ENCODE measurements around the gene KDM4F. TPM values are rescaled to one million over a fixed set of nuclear protein-coding genes. Genes with fewer than 3 reads are reported as not detected.
"Not testable (repeated sequence)": the region's sequence is repeated elsewhere in the genome, so short reads cannot be mapped to it uniquely, and the experiment has no call there.

KDM4F gene
- total and polyA plus RNA-seq, 4 donors, result not detected

GRCh38 chr11:95037356-95038035, 11.7 kb upstream of the KDM4F start:
- H3K9me3 ChIP-seq (ENCODE audit: control insufficient read depth in 4 of 4, low read length in 3 of 4); H3K36me3 ChIP-seq (ENCODE audit: control insufficient read depth in 4 of 4, insufficient read depth in 3 of 4, low read depth in 1 of 4, low read length in 3 of 4); H3K9ac ChIP-seq (ENCODE audit: low read depth in 1 of 2, low read length in 2 of 2); DNase-seq (ENCODE audit: low spot score); H3K27ac ChIP-seq (ENCODE audit: low read depth in 1 of 2, low read length in 2 of 2); H3K4me1 ChIP-seq (ENCODE audit: control insufficient read depth in 4 of 4, insufficient read depth in 4 of 4, low read length in 3 of 4): not testable (repeated sequence)
- Histone ChIP-seq H3K27me3 (ENCODE audit: control insufficient read depth in 4 of 4, insufficient read depth in 4 of 4, low read length in 3 of 4) (peaks cover 0 to 13% (median 3%) of the 10 kb centered on the region in 4 donors), H3K4me3 (ENCODE audit: low read depth in 1 of 3, low read length in 3 of 3) (peak overlapping the region in 1 of 3 donors; percentile 38)
- 31% methylated on average over 71 of the region's 71 CpGs for WGBS

GRCh38 chr11:95042239-95042638, 7.0 kb upstream of the KDM4F start:
- 96% methylated on average over 1 of the region's 1 CpG for WGBS
- no peak for TF ChIP-seq HNF4A (conservative IDR thresholded peaks at IDR 0.05)
- no peak for TF ChIP-seq RAD21 (IDR thresholded peaks at IDR 0.05)
- TF ChIP-seq HNF4G (IDR thresholded peaks at IDR 0.05), result no peak
- TF ChIP-seq RXRA (IDR thresholded peaks at IDR 0.05), result no peak
- TF ChIP-seq EGR1 (IDR thresholded peaks at IDR 0.05; ENCODE audit: low read depth in 2 of 2), result no peak
- no peak for TF ChIP-seq SP1 (IDR thresholded peaks at IDR 0.05)
- no peak for TF ChIP-seq MAX (IDR thresholded peaks at IDR 0.05)
- TF ChIP-seq FOXA1 (IDR thresholded peaks at IDR 0.05), result no peak
- TF ChIP-seq ZBTB33 (IDR thresholded peaks at IDR 0.05), result no peak
- H3K4me3 ChIP-seq (ENCODE audit: low read depth in 1 of 3, low read length in 3 of 3), result no peak overlapping the region

GRCh38 chr11:95042906-95043305, 6.3 kb upstream of the KDM4F start:
- no peak for TF ChIP-seq NR2F2 (IDR thresholded peaks at IDR 0.05)
- Histone ChIP-seq H3K4me3 (ENCODE audit: low read depth in 1 of 3, low read length in 3 of 3) (no peak overlapping the region), H3K36me3 (ENCODE audit: control insufficient read depth in 4 of 4, insufficient read depth in 3 of 4, low read depth in 1 of 4, low read length in 3 of 4) (no peaks in the 10 kb centered on the region), H3K4me1 (ENCODE audit: control insufficient read depth in 4 of 4, insufficient read depth in 4 of 4, low read length in 3 of 4) (no peaks in the 10 kb centered on the region), H3K9ac (ENCODE audit: low read depth in 1 of 2, low read length in 2 of 2) (no peak overlapping the region), H3K27me3 (ENCODE audit: control insufficient read depth in 4 of 4, insufficient read depth in 4 of 4, low read length in 3 of 4) (peaks cover 0 to 13% (median 0%) of the 10 kb centered on the region in 4 donors), H3K27ac (ENCODE audit: low read depth in 1 of 2, low read length in 2 of 2) (no peak overlapping the region), H3K9me3 (ENCODE audit: control insufficient read depth in 4 of 4, low read length in 3 of 4) (no peaks in the 10 kb centered on the region)
- 76% methylated on average over 3 of the region's 3 CpGs for WGBS
- DNase-seq (ENCODE audit: low spot score), result no peak

More at GRCh38 chr11:95042239-95042638, 7.0 kb upstream of the KDM4F start:
- no peaks in the 10 kb centered on the region for H3K4me1 ChIP-seq (ENCODE audit: control insufficient read depth in 4 of 4, insufficient read depth in 4 of 4, low read length in 3 of 4)
- no peaks in the 10 kb centered on the region for H3K36me3 ChIP-seq (ENCODE audit: control insufficient read depth in 4 of 4, insufficient read depth in 3 of 4, low read depth in 1 of 4, low read length in 3 of 4)
- peaks cover 0 to 13% (median 2%) of the 10 kb centered on the region in 4 donors for H3K27me3 ChIP-seq (ENCODE audit: control insufficient read depth in 4 of 4, insufficient read depth in 4 of 4, low read length in 3 of 4)
- no peak for DNase-seq (ENCODE audit: low spot score)
- H3K27ac ChIP-seq (ENCODE audit: low read depth in 1 of 2, low read length in 2 of 2), result no peak overlapping the region
- no peak overlapping the region for H3K9ac ChIP-seq (ENCODE audit: low read depth in 1 of 2, low read length in 2 of 2)
- H3K9me3 ChIP-seq (ENCODE audit: control insufficient read depth in 4 of 4, low read length in 3 of 4), result no peaks in the 10 kb centered on the region

GRCh38 chr11:95044010-95044409, 5.2 kb upstream of the KDM4F start:
- H3K9me3 ChIP-seq (ENCODE audit: control insufficient read depth in 4 of 4, low read length in 3 of 4), result no peaks in the 10 kb centered on the region
- H3K36me3 ChIP-seq (ENCODE audit: control insufficient read depth in 4 of 4, insufficient read depth in 3 of 4, low read depth in 1 of 4, low read length in 3 of 4), result no peaks in the 10 kb centered on the region
- H3K4me3 ChIP-seq (ENCODE audit: low read depth in 1 of 3, low read length in 3 of 3), result no peak overlapping the region
- TF ChIP-seq GABPA (IDR thresholded peaks at IDR 0.05 in 1 of 2, conservative IDR thresholded peaks at IDR 0.05 in 1 of 2), result no peak
- no peak for DNase-seq (ENCODE audit: low spot score)
- 48% methylated on average over 4 of the region's 4 CpGs for WGBS
- H3K27ac ChIP-seq (ENCODE audit: low read depth in 1 of 2, low read length in 2 of 2), result no peak overlapping the region
- no peaks in the 10 kb centered on the region for H3K4me1 ChIP-seq (ENCODE audit: control insufficient read depth in 4 of 4, insufficient read depth in 4 of 4, low read length in 3 of 4)
- no peak overlapping the region for H3K9ac ChIP-seq (ENCODE audit: low read depth in 1 of 2, low read length in 2 of 2)
- H3K27me3 ChIP-seq (ENCODE audit: control insufficient read depth in 4 of 4, insufficient read depth in 4 of 4, low read length in 3 of 4), result peaks cover 0 to 13% (median 0%) of the 10 kb centered on the region in 4 donors
